ENCODE results near the gene CHST11. TPM values are rescaled to one million over a fixed set of nuclear protein-coding genes. Genes with fewer than 3 reads are reported as not detected.

Gene CHST11
- total and polyA plus RNA-seq, 10 of the 15 experiments (the other 5 are each of a cell fraction or from before 2014, with no cell fraction given), result 1.9 to 38.1 (median 17.2) TPM

GRCh38 chr12:104716172-104716571 is 259.4 kb downstream of the CHST11 start:
- no peak overlapping the region for H3K4me3 ChIP-seq
- WGBS (ENCODE audit: insufficient coverage, insufficient replicate concordance, low lambda C conversion rate, missing lambda C conversion rate), result 89% methylated on average over 7 of the region's 7 CpGs
- no peak overlapping the region for H2AFZ ChIP-seq (ENCODE audit: control insufficient read depth, low read depth, low read length)
- no peak for FAIRE-seq
- CTCF ChIA-PET, result interaction anchor here (1.3 kb wide), 1 partner anchor 17 kb away, joined by 3 read pairs; no protein-coding TSS in a partner anchor
- no TSS peak for BruUV-seq (replicated peaks)
- peaks cover 13% of the 10 kb centered on the region for H3K4me1 ChIP-seq (ENCODE audit: control insufficient read depth, insufficient read depth, low read length)
- no peak overlapping the region for H3K9ac ChIP-seq (ENCODE audit: control insufficient read depth, insufficient read depth, low read length)
- ATAC-seq, result no peak
- peaks cover 5% of the 10 kb centered on the region for H3K79me2 ChIP-seq (ENCODE audit: control insufficient read depth, insufficient read depth, low read length)
- intact Hi-C loops (cut with micrococcal nuclease; ENCODE audit: unreplicated experiment) (no loop called here), in situ Hi-C loops (cut with MboI) (no loop called here)
- no peaks in the 10 kb centered on the region; a peak in 1 of 4 replicates for H3K27me3 ChIP-seq (replicated peaks in 1 of 2; ENCODE audit: control insufficient read depth in 2 of 2, insufficient read depth in 2 of 2, low read length in 1 of 2)
- H4K20me1 ChIP-seq (ENCODE audit: control insufficient read depth, insufficient read depth), result no peaks in the 10 kb centered on the region
- no peak for DNase-seq (ENCODE audit: low read depth, low spot score)
- SMC1A ChIA-PET (ENCODE audit: uncharacterized antibody, unreplicated experiment), result no interaction called here
- H3K4me2 ChIP-seq (ENCODE audit: control insufficient read depth, insufficient read depth), result no peak overlapping the region
- RAD21 ChIA-PET (ENCODE audit: unreplicated experiment), result no interaction called here
- no peak overlapping the region for H3K27ac ChIP-seq (ENCODE audit: control insufficient read depth, insufficient read depth)
- no peaks in the 10 kb centered on the region for H3K9me3 ChIP-seq (replicated peaks; ENCODE audit: control insufficient read depth, insufficient read depth, low read length)
- 0 out of 4 replicates have a peak, but pooled peaks cover 0 to 5% of the 10 kb centered on the region in 2 experiments for H3K36me3 ChIP-seq (ENCODE audit: control insufficient read depth in 2 of 2, insufficient read depth in 2 of 2, low read length in 1 of 2)
- TF ChIP-seq RFX5 (IDR thresholded peaks at IDR 0.05; ENCODE audit: low read depth, low read length) (no peak), WRNIP1 (IDR thresholded peaks at IDR 0.05; ENCODE audit: borderline replicate concordance, low read depth, low read length) (no peak), HDGF (IDR thresholded peaks at IDR 0.05) (no peak), CHD1 (IDR thresholded peaks at IDR 0.05; ENCODE audit: low read depth, low read length) (no peak), PKNOX1 (IDR thresholded peaks at IDR 0.05) (no peak), BRCA1 (IDR thresholded peaks at IDR 0.05; ENCODE audit: low read depth, low read length) (no peak), EED (IDR thresholded peaks at IDR 0.05; ENCODE audit: low read depth) (no peak), RELB (IDR thresholded peaks at IDR 0.05; ENCODE audit: low read depth) (no peak), SREBF1 (IDR thresholded peaks at IDR 0.05; ENCODE audit: low read length) (no peak), TARDBP (IDR thresholded peaks at IDR 0.05; ENCODE audit: borderline replicate concordance) (no peak)
- POLR2A ChIA-PET, result no interaction called here
